HCT116 (cell line): ENCODE measurements around the gene SGSM2.

ENCODE experiments used
- POLR2AphosphoS5 ChIP-seq: IDR thresholded peaks from 2 replicates; pipeline ENCODE4 v1.6.1; 2011; ENCODE audit warnings: mild to moderate bottlenecking, low read depth, low read length, moderate library complexity
- SP1 ChIP-seq: IDR thresholded peaks from 2 replicates; pipeline ENCODE4 v1.6.1; 2012; ENCODE audit warnings: low read depth

DNA sequence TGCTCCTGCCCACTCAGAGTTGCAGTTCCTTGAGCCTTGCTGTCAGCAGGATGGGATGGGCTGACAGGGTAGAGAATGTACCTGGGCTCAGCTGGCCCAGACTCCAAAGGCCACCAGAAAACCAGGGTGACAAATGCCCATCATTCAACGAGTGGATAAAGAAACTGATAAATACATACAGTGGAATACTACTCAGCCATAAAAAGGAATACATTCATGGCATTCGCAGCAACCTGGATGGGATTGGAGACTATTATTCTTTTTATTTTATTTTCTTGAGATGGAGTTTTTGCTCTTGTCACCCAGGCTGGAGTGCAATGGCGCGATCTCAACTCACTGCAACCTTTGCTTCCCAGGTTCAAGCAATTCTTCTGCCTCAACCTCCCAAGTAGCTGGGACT is 19.9 kb downstream of the SGSM2 start:
- TF ChIP-seq POLR2AphosphoS5 (no peak), SP1 (no peak)
